GM21423 (cell line): ENCODE measurements around the gene CATSPER2.
"Not testable (repeated sequence)": the region's sequence is repeated elsewhere in the genome, so short reads cannot be mapped to it uniquely, and the experiment has no call there.

ENCODE experiments used
- ATAC-seq: cut with Tn5 transposase; IDR thresholded peaks from one replicate; pipeline ENCODE4 v1.9.1; 2021; ENCODE audit warnings: mild to moderate bottlenecking, moderate library complexity; ENCODE audit not compliant: unreplicated experiment

Gene CATSPER2

GRCh38 chr15:43593328-43594190, 55.1 kb downstream of the CATSPER2 start, which contains the start of gene CKMT1B:
TSS of gene CKMT1B (plus strand) at chr15:43594027. CDS start at chr15:43594219, 192 bp downstream.
- ATAC-seq: not testable (repeated sequence)

GRCh38 chr15:43592841-43593240, 55.8 kb downstream of the CATSPER2 start:
- not testable (repeated sequence) for ATAC-seq

DNA sequence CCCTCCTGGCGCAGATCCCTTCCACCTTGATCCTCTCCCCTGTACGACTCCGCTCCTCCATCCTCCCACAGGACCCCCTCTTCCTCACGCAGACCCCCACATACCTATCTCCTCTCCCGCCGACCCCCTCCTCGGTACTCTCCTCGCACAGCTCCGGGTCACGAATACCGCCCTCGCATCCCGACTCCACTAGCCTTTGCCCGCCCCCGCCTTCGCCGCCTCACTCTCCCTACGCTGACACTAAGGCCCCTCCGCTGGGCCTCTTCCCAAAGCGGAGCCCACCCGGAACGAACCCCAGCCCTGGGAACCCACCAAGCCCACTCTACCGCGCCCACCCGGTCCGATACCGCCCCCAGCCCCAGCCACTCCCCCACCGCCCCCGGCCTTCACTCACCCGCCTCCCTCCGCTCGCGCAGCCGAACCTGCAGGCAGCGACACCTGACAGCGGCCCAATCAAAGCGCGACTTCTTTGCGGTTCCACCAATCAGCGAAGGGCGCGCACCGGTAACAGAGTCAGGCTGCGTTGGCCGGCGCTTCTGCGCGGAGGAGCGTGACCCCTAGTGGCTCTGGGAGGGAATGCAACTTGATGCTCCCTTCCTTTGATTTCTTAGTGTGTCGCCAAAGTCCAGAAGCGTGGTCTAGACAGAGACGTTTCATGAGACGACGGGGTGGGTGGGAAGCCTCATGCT, 58.7 kb downstream of the CATSPER2 start, which contains the start of gene PPIP5K1:
TSS of gene PPIP5K1 (minus strand) at position 431 of the 689 bp plus-strand sequence. CDS start 5,704 bp downstream, outside the sequence.
- ATAC-seq: peak; percentile 98
